Upper lobe of left lung (tissue), 6 donors: ENCODE results near the gene KMT2D. TPM values are rescaled to one million over a fixed set of nuclear protein-coding genes. Genes with fewer than 3 reads are reported as not detected.

Experiments
- ATAC-seq, 2 donors: fragments of 200-7000 bp; cut with Tn5 transposase; one replicate each; pipeline ENCODE4 v1.9.1; 2022; ENCODE audit warnings: mild to moderate bottlenecking in 2 of 2, moderate library complexity in 2 of 2; ENCODE audit not compliant: low FRiP score in 2 of 2
- DNase-seq, 2 donors: peaks; one replicate each; pipeline ENCODE4 v3.0.0-alpha.2; 2019 to 2020
- H3K27ac ChIP-seq, 4 donors: fragments of 200-600 bp; sonication (generic); one replicate each; pipeline ENCODE4 v1.5.1; 2016 to 2019
- H3K27me3 ChIP-seq, 4 donors: fragments of 200-600 bp; sonication (generic); one replicate each; pipeline ENCODE4 v1.5.1; 2017 to 2019
- H3K36me3 ChIP-seq, 4 donors: fragments of 200-600 bp; sonication (generic); one replicate each; pipeline ENCODE4 v1.5.1; 2016 to 2019
- H3K4me1 ChIP-seq, 4 donors: fragments of 200-600 bp; sonication (generic); one replicate each; pipeline ENCODE4 v1.5.1; 2018 to 2019
- H3K4me3 ChIP-seq, 4 donors: fragments of 200-600 bp; sonication (generic); one replicate each; pipeline ENCODE4 v1.5.1; 2017 to 2019; ENCODE audit warnings: mild to moderate bottlenecking in 2 of 4, moderate library complexity in 1 of 4
- H3K9me3 ChIP-seq, 4 donors: fragments of 200-600 bp; sonication (generic); one replicate each; pipeline ENCODE4 v1.5.1; 2018 to 2019
- CTCF ChIP-seq, 6 experiments: fragments of 450-650 bp in 4 of 6; fragments of 200-600 bp in 2 of 6; sonication (generic) in 2 of 6; IDR thresholded peaks; one replicate each; pipeline ENCODE4 v1.5.1; 2016 to 2019; ENCODE audit warnings: antibody characterized with exemption in 6 of 6
- EP300 ChIP-seq, 4 donors: sonication (generic); formaldehyde crosslinking; IDR thresholded peaks; one replicate each; pipeline ENCODE4 v1.5.1; 2017; ENCODE audit warnings: antibody characterized with exemption in 4 of 4, control low read depth in 2 of 4
- POLR2A ChIP-seq, 4 donors: fragments of 450-650 bp; IDR thresholded peaks; one replicate each; pipeline ENCODE4 v1.5.1; 2016 to 2017; ENCODE audit warnings: antibody characterized with exemption in 4 of 4, mild to moderate bottlenecking in 2 of 4
- POLR2AphosphoS5 ChIP-seq, 2 donors: sonication (generic); formaldehyde crosslinking; IDR thresholded peaks; one replicate each; pipeline ENCODE4 v1.5.1; 2017; ENCODE audit warnings: antibody characterized with exemption in 2 of 2
- WGBS, 2 donors: methylation state at CpG; one replicate each; pipeline ENCODE4 v1.1.5; 2017 to 2018; 5-methylcytosine and 5-hydroxymethylcytosine counted together
- total RNA-seq, 6 donors: library from RNA; depleted of rRNA in 4 of 6; stranded (reverse); fragments of >200 nt in 4 of 6; gene quantifications; one replicate each; pipeline versions ENCODE4 v1.1.0 to v1.2.1, GENCODE V29; 2016 to 2021
- donor health status: DM: no; HTN: no; CAD: no; lungs with moderate emphysema.
- donor health status: DM: no; HTN: yes; CAD: no; lungs with severe emphysema.

Gene KMT2D
- total RNA-seq, 6 donors from 2014 or later, result 91.5 to 250 (median 112) TPM

- Histone ChIP-seq H3K9me3 (no peaks in the 10 kb centered on the region), H3K36me3 (peaks cover 0 to 9% (median 5%) of the 10 kb centered on the region in 4 donors), H3K4me1 (peaks cover 66 to 77% (median 70%) of the 10 kb centered on the region in 4 donors), H3K27ac (peak overlapping the region in 2 of 4 donors; percentile 46 to 68), H3K27me3 (peaks cover 0 to 53% (median 27%) of the 10 kb centered on the region in 4 donors), H3K4me3 (peak overlapping the region in 3 of 4 donors; percentile 28 to 43 (median 34))
- peak in 1 of 2 donors; percentile 6 for ATAC-seq
- peak in 1 of 2 donors; percentile 61 for DNase-seq
- TF ChIP-seq CTCF (IDR thresholded peaks at IDR 0.05), result peak in 1 of 6 experiments; percentile 7
- TF ChIP-seq POLR2A (IDR thresholded peaks at IDR 0.05), result no peak
- WGBS, 2 donors, result 5 to 6% methylated on average over 25 to 32 of the region's 32 CpGs
Measured at GRCh38 chr12:49092086-49092815, 31.7 kb upstream of the KMT2D start.

GRCh38 chr12:49091836-49092085 lies 31.2 kb upstream of the KMT2D start:
- DNase-seq (no peak), ATAC-seq (no peak)
- WGBS, 2 donors, result 0 to 3% methylated on average over 4 to 13 of the region's 14 CpGs
- Histone ChIP-seq H3K4me1 (peaks cover 66 to 77% (median 70%) of the 10 kb centered on the region in 4 donors), H3K36me3 (peaks cover 0 to 4% (median 1%) of the 10 kb centered on the region in 4 donors), H3K27ac (peak overlapping the region in 2 of 4 donors; percentile 46 to 68), H3K4me3 (peak overlapping the region in 3 of 4 donors; percentile 28 to 43 (median 34)), H3K27me3 (peaks cover 0 to 53% (median 27%) of the 10 kb centered on the region in 4 donors), H3K9me3 (no peaks in the 10 kb centered on the region)
- no peak for TF ChIP-seq CTCF (IDR thresholded peaks at IDR 0.05)
- no peak for TF ChIP-seq POLR2AphosphoS5 (IDR thresholded peaks at IDR 0.05)
- no peak for TF ChIP-seq POLR2A (IDR thresholded peaks at IDR 0.05)
- TF ChIP-seq EP300 (IDR thresholded peaks at IDR 0.05), result no peak

DNA sequence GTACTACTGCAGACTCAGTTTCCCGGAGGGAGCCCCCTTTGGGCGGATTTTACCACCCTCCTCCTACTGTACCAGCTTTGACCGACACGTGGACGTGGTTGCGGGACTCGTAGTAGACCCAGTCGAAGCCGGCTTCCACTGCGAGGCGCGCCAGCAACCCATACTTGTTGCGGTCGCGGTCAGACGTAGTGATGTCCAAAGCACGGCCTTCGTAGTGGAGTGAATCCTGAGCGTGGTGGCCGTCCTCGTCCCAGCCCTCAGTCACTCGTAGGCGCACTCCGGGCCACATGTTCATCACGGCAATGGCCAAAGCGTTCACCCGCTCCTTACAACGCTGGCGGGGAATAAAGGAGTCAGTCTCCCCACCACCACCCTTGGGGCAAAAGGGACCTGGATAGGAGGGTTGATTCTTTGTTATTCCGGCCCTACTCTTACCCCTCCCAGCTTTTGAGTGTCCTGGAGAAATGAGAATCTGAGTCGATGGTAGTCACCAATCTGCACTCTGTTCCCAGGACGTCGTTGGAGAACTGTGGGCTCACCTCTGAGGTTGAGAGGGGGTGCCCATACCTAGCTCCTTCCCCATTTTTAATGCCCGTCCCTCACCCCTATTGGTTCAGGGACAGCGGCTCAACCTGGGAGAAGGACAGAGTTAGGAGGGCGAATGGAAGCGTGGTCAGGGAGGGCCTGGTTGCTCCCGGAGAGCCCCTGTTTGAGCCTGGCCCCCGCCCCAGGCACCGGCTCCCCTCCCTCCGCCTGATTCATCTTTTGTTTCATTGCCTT lies 30.7 kb upstream of the KMT2D start:
- 28 to 46% methylated on average over 21 to 35 of the region's 41 CpGs for WGBS, 2 donors
- Histone ChIP-seq H3K27me3 (peaks cover 0 to 53% (median 27%) of the 10 kb centered on the region in 4 donors), H3K9me3 (no peaks in the 10 kb centered on the region), H3K36me3 (peaks cover 0 to 4% (median 0%) of the 10 kb centered on the region in 4 donors), H3K27ac (peak overlapping the region in 2 of 4 donors; percentile 68), H3K4me1 (peaks cover 66 to 77% (median 70%) of the 10 kb centered on the region in 4 donors), H3K4me3 (peak overlapping the region in 3 of 4 donors; percentile 28 to 43 (median 34))
- DNase-seq (peak in 1 of 2 donors; percentile 68), ATAC-seq (no peak)
- TF ChIP-seq CTCF (IDR thresholded peaks at IDR 0.05) (no peak), POLR2A (IDR thresholded peaks at IDR 0.05) (no peak), POLR2AphosphoS5 (IDR thresholded peaks at IDR 0.05) (no peak), EP300 (IDR thresholded peaks at IDR 0.05) (no peak)

DNA sequence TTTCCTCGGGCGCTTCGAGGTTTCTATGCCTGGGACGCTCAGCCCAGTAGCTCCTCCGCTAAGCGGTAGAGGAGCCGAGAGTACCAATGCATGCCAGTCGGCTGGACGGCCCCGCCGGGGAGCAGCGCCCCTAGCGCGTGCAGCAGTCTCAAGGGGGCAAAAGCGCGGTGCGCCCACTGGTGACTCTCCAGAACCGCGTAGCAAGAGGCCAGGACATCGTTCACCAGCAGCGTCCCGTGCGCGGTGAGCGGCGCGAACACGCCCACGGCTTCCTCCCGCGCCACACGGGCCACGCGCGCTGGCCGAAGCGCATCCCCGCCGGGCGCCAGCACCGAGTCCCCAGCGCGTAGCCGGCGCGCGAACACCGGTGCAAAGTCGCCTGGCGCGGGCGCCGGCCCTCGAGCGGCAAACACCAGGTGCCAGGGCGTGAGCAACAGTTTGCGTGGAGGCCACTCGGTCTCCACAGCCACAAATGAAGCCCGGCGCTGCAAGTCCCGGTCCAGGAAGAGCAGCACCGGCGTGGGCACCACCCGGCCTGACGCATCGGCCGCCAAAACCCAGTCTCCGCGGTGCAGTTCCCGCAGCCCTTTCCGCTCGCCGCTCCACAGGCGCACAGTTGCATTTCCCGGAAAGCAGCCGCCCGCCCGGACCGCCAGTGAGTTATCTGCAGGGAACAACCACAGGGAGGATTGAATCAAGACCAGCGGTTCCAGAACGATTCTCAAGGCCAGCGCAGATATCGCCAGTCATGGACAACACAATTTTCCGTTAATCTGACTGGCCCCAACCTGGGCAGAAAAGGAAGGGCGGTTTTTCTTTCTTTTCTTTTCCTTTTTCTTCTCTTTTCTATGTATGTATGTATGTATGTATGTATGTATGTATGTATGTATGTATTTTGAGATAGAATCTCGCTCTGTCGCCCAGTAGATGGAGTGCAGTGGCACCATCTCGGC lies 29.5 kb upstream of the KMT2D start:
- H3K36me3 ChIP-seq, result no peaks in the 10 kb centered on the region
- peak overlapping the region in 2 of 4 donors; percentile 17 to 68 for H3K27ac ChIP-seq
- DNase-seq, result peak in 1 of 2 donors; percentile 89
- TF ChIP-seq CTCF (IDR thresholded peaks at IDR 0.05), result peak in 2 of 6 experiments; percentile 18 to 38
- peak in 1 of 2 donors; percentile 70 for TF ChIP-seq POLR2AphosphoS5 (IDR thresholded peaks at IDR 0.05)
- TF ChIP-seq POLR2A (IDR thresholded peaks at IDR 0.05), result no peak
- TF ChIP-seq EP300 (IDR thresholded peaks at IDR 0.05), result no peak
- 4 to 5% methylated on average over 38 to 59 of the region's 88 CpGs for WGBS, 2 donors
- peaks cover 0 to 53% (median 27%) of the 10 kb centered on the region in 4 donors for H3K27me3 ChIP-seq
- peak in 1 of 2 donors; percentile 48 for ATAC-seq
- peak overlapping the region in 3 of 4 donors; percentile 33 to 51 (median 45) for H3K4me3 ChIP-seq
- H3K9me3 ChIP-seq, result no peaks in the 10 kb centered on the region
- H3K4me1 ChIP-seq, result peaks cover 66 to 77% (median 70%) of the 10 kb centered on the region in 4 donors
